HepG2 (cell line): ENCODE measurements around the gene HELZ2. TPM values are rescaled to one million over a fixed set of nuclear protein-coding genes. Genes with fewer than 3 reads are reported as not detected.

ENCODE experiments used
- CSRNP1 ChIP-seq: sonication (generic); formaldehyde crosslinking; IDR thresholded peaks from 2 replicates; pipeline ENCODE4 v1.8.1; 2023; ENCODE audit warnings: mild to moderate bottlenecking, missing genetic modification reagents
- ERF ChIP-seq: IDR thresholded peaks from 2 replicates; pipeline ENCODE4 v1.6.1; 2018; ENCODE audit warnings: missing biosample characterization, missing genetic modification reagents
- FOXK2 ChIP-seq: fragments of 450-650 bp; IDR thresholded peaks from 2 replicates; pipeline ENCODE4 v1.6.1; 2016
- HBP1 ChIP-seq: IDR thresholded peaks from 2 replicates; pipeline ENCODE4 v1.6.1; 2016; ENCODE audit warnings: low read depth, control low read depth
- MLXIP ChIP-seq: sonication (generic); formaldehyde crosslinking; IDR thresholded peaks from 2 replicates; pipeline ENCODE4 v1.9.0; 2021; ENCODE audit warnings: missing genetic modification reagents, borderline replicate concordance
- NFE2L1 ChIP-seq: sonication (generic); formaldehyde crosslinking; IDR thresholded peaks from 2 replicates; pipeline ENCODE4 v1.4.0; 2020; ENCODE audit warnings: missing genetic modification reagents, mild to moderate bottlenecking, borderline replicate concordance
- PLSCR1 ChIP-seq: sonication (generic); formaldehyde crosslinking; IDR thresholded peaks from 2 replicates; pipeline ENCODE4 v1.5.0; 2020; ENCODE audit warnings: missing genetic modification reagents, mild to moderate bottlenecking, borderline replicate concordance
- RBM22 ChIP-seq: fragments of 200-400 bp; formaldehyde crosslinking; optimal IDR thresholded peaks from 2 replicates; pipeline ENCODE3; 2017; ENCODE audit warnings: mild to moderate bottlenecking, low read length, moderate library complexity
- REXO4 ChIP-seq: sonication (generic); formaldehyde crosslinking; IDR thresholded peaks from 2 replicates; pipeline ENCODE4 v1.8.0; 2022; ENCODE audit warnings: missing genetic modification reagents, mild to moderate bottlenecking, borderline replicate concordance
- SALL2 ChIP-seq: sonication (generic); formaldehyde crosslinking; IDR thresholded peaks from 2 replicates; pipeline ENCODE4 v1.8.1; 2023; ENCODE audit warnings: mild to moderate bottlenecking, missing genetic modification reagents, inconsistent platforms
- SRSF9 ChIP-seq: fragments of 200-400 bp; formaldehyde crosslinking; IDR thresholded peaks from 2 replicates; pipeline ENCODE4 v1.6.1; 2018; ENCODE audit warnings: borderline replicate concordance, mild to moderate bottlenecking, low read depth, low read length; ENCODE audit not compliant: insufficient read depth, poor library complexity, severe bottlenecking
- SUZ12 ChIP-seq: fragments of 150-350 bp; IDR thresholded peaks from 2 replicates; pipeline ENCODE4 v1.6.1; 2014; ENCODE audit warnings: low read depth, low read length
- ZBTB26 ChIP-seq: IDR thresholded peaks from 2 replicates; pipeline ENCODE4 v1.6.1; 2016; ENCODE audit warnings: missing compliant biosample characterization, missing genetic modification reagents, borderline replicate concordance
- ZKSCAN1 ChIP-seq: fragments of 150-350 bp; IDR thresholded peaks from 2 replicates; pipeline ENCODE4 v1.6.1; 2014; ENCODE audit warnings: low read length
- ZNF20 ChIP-seq: sonication (generic); formaldehyde crosslinking; IDR thresholded peaks from 2 replicates; pipeline ENCODE4 v1.4.0; 2020; ENCODE audit warnings: mild to moderate bottlenecking, moderate library complexity, missing genetic modification reagents
- ZNF326 ChIP-seq: sonication (generic); formaldehyde crosslinking; IDR thresholded peaks from 2 replicates; pipeline ENCODE4 v1.4.0; 2020; ENCODE audit warnings: missing genetic modification reagents, borderline replicate concordance
- ZNF414 ChIP-seq: sonication (generic); formaldehyde crosslinking; IDR thresholded peaks from 2 replicates; pipeline ENCODE4 v1.5.0; 2020; ENCODE audit warnings: missing genetic modification reagents
- ZNF570 ChIP-seq: sonication (generic); formaldehyde crosslinking; IDR thresholded peaks from 2 replicates; pipeline ENCODE4 v1.4.0; 2020; ENCODE audit warnings: mild to moderate bottlenecking, missing genetic modification reagents, borderline replicate concordance
- ZNF672 ChIP-seq: sonication (generic); formaldehyde crosslinking; IDR thresholded peaks from 2 replicates; pipeline ENCODE4 v1.8.1; 2022; ENCODE audit warnings: missing genetic modification reagents
- ZNF841 ChIP-seq: sonication (generic); formaldehyde crosslinking; IDR thresholded peaks from 2 replicates; pipeline ENCODE4 v1.8.1; 2023; ENCODE audit warnings: missing genetic modification reagents, borderline replicate concordance
- ZNF850 ChIP-seq: sonication (generic); formaldehyde crosslinking; conservative IDR thresholded peaks from 2 replicates; pipeline ENCODE4 v1.9.0; 2021; ENCODE audit warnings: mild to moderate bottlenecking, missing genetic modification reagents
- polyA plus RNA-seq, 8 experiments: library from polyadenylated mRNA; depleted of rRNA in 3 of 8; stranded (reverse) in 7 of 8; unstranded in 1 of 8; fragments of >200 nt; fragmentation: Illumina TruSeq in 4 of 8; extraction: Trizol in 4 of 8; gene quantifications; 2 replicates each; pipeline versions ENCODE4 v1.2.1 to v1.2.3, GENCODE V29; 2011 to 2016; ENCODE audit warnings: low read depth in 4 of 8, missing spikeins in 1 of 8, mixed read lengths in 1 of 8; ENCODE audit not compliant: insufficient read depth in 1 of 8
- total RNA-seq, 5 experiments: library from RNA; depleted of rRNA; stranded (reverse); fragments of >200 nt; fragmentation: Illumina TruSeq; extraction: Trizol; gene quantifications; 2 replicates each; pipeline ENCODE4 v1.2.3, GENCODE V29; 2016; ENCODE audit warnings: low read depth in 1 of 5

The HELZ2 gene
- total and polyA plus RNA-seq, 2 of the 13 experiments (the other 11 are each of a cell fraction or from before 2014, with no cell fraction given) = 9.6 to 10.1 TPM

GRCh38 chr20:63574156-63574828 lies at the start of gene HELZ2 (continued):
- TF ChIP-seq FOXK2 (no peak), NFE2L1 (CRISPR knock-in tag) (no peak), ZBTB26 (no peak; the same call in 1 of the 2 replicates), ZNF570 (no peak), ZNF326 (CRISPR knock-in tag) (no peak), ZNF841 (no peak), ZNF672 (CRISPR knock-in tag) (no peak), CSRNP1 (CRISPR knock-in tag) (no peak), ERF (peak; percentile 55; the same call in 1 of the 2 replicates), MLXIP (CRISPR knock-in tag) (no peak), ZNF414 (CRISPR knock-in tag) (peak; percentile 70; the same call in 1 of the 2 replicates), RBM22 (no peak), ZKSCAN1 (no peak), REXO4 (CRISPR knock-in tag) (0 out of 2 replicates have a peak, but pooled peaks have one; percentile 17), PLSCR1 (CRISPR knock-in tag) (no peak), SRSF9 (no peak), HBP1 (CRISPR knock-in tag) (no peak), SUZ12 (no peak), SALL2 (CRISPR knock-in tag) (peak; percentile 66; the same call in 1 of the 2 replicates), ZNF20 (CRISPR knock-in tag) (no peak), ZNF850 (no peak)
